Keratinocyte (primary cell): ENCODE data around the gene PAPPA2. TPM values are rescaled to one million over a fixed set of nuclear protein-coding genes. Genes with fewer than 3 reads are reported as not detected.

Experiments used
- DNase-seq: peaks from one replicate; pipeline ENCODE4 v3.0.0-alpha.2; 2011; ENCODE audit warnings: low read depth, missing footprints, low spot score
- FAIRE-seq: peaks from 2 replicates; lab custom pipeline; 2011; peaks lifted over from hg19 to GRCh38; lab: Jason Lieb, UNC
- H2AFZ ChIP-seq: 2 replicates; pipeline ENCODE4 v1.6.0; 2012; ENCODE audit warnings: low read length, control low read depth, inconsistent platforms; ENCODE audit not compliant: control insufficient read depth
- H3K27ac ChIP-seq: 2 replicates; pipeline ENCODE4 v1.5.1; 2011; ENCODE audit warnings: low read length; ENCODE audit not compliant: control insufficient read depth, insufficient read depth
- H3K27me3 ChIP-seq: 3 replicates; pipeline ENCODE4 v1.6.0; 2011; ENCODE audit warnings: low read length; ENCODE audit not compliant: control insufficient read depth, insufficient read depth; ENCODE audit errors: extremely low read depth
- H3K36me3 ChIP-seq, 2 experiments: 2 replicates in 1 of 2; 3 replicates in 1 of 2; pipeline ENCODE4 v1.5.1; 2011; ENCODE audit warnings: low read length in 2 of 2, mild to moderate bottlenecking in 1 of 2; ENCODE audit not compliant: control insufficient read depth in 2 of 2, insufficient read depth in 2 of 2; ENCODE audit errors: extremely low read depth in 1 of 2
- H3K4me1 ChIP-seq: 3 replicates; pipeline ENCODE4 v1.5.1; 2011; ENCODE audit warnings: low read length; ENCODE audit not compliant: control insufficient read depth, insufficient read depth; ENCODE audit errors: extremely low read depth
- H3K4me2 ChIP-seq: 3 replicates; pipeline ENCODE4 v1.6.0; 2011; ENCODE audit warnings: low read depth, low read length; ENCODE audit not compliant: control insufficient read depth, insufficient read depth; ENCODE audit errors: extremely low read depth
- H3K4me3 ChIP-seq, 3 experiments: fragments of 200-600 bp in 1 of 3; sonication (generic) in 1 of 3; 2 replicates in 2 of 3; 3 replicates in 1 of 3; pipeline ENCODE4 v1.5.1; 2011 to 2016; ENCODE audit warnings: low read length in 3 of 3, mild to moderate bottlenecking in 3 of 3, control low read depth in 2 of 3, inconsistent platforms in 1 of 3, low read depth in 1 of 3, mixed read lengths in 1 of 3, mixed run types in 1 of 3, moderate library complexity in 1 of 3; ENCODE audit not compliant: control insufficient read depth in 2 of 3, insufficient read depth in 2 of 3; ENCODE audit errors: extremely low read depth in 1 of 3
- H3K79me2 ChIP-seq: 2 replicates; pipeline ENCODE4 v1.6.0; 2012; ENCODE audit warnings: low read length; ENCODE audit not compliant: control insufficient read depth, insufficient read depth
- H3K9ac ChIP-seq: 3 replicates; pipeline ENCODE4 v1.6.0; 2011; ENCODE audit warnings: low read length; ENCODE audit not compliant: control insufficient read depth, insufficient read depth; ENCODE audit errors: extremely low read depth
- H3K9me1 ChIP-seq: 3 replicates; pipeline ENCODE4 v1.6.0; 2011; ENCODE audit warnings: low read length; ENCODE audit not compliant: control insufficient read depth, insufficient read depth; ENCODE audit errors: extremely low read depth
- H3K9me3 ChIP-seq: 2 replicates; pipeline ENCODE4 v1.5.1; 2012; ENCODE audit warnings: low read depth, low read length; ENCODE audit not compliant: control insufficient read depth
- H4K20me1 ChIP-seq: 3 replicates; pipeline ENCODE4 v1.6.0; 2011; ENCODE audit warnings: low read length; ENCODE audit not compliant: control insufficient read depth, insufficient read depth; ENCODE audit errors: extremely low read depth
- CTCF ChIP-seq, 3 experiments: IDR thresholded peaks in 1 of 3; conservative IDR thresholded peaks in 1 of 3; optimal IDR thresholded peaks in 1 of 3; 2 replicates in 2 of 3; 3 replicates in 1 of 3; pipeline versions ENCODE3 to v1.5.1; 2011; ENCODE audit warnings: low read length in 3 of 3, mild to moderate bottlenecking in 3 of 3, moderate library complexity in 2 of 3, control low read depth in 1 of 3, inconsistent platforms in 1 of 3; ENCODE audit not compliant: insufficient read depth in 2 of 3; ENCODE audit errors: extremely low read depth in 1 of 3
- EZH2 ChIP-seq: IDR thresholded peaks from one replicate; pipeline ENCODE4 v1.6.1; 2012; ENCODE audit warnings: inconsistent platforms, mild to moderate bottlenecking, low read length, moderate library complexity
- dilution Hi-C: fragments of 300-500 bp; cut with MboI; formaldehyde crosslinking; loops from one replicate; pipeline ENCODE4 v1.7.0; 2020; ENCODE audit warnings: low sequenced_read_pairs; ENCODE audit not compliant: extremely low pct_ligation_motif_present
- polyA plus RNA-seq, 5 experiments: library from polyadenylated mRNA; depleted of rRNA in 3 of 5; stranded (reverse) in 3 of 5; stranded (forward) in 1 of 5; unstranded in 1 of 5; fragments of >200 nt; gene quantifications; 1 replicate in 1 of 5; 2 replicates in 3 of 5; 3 replicates in 1 of 5; pipeline versions ENCODE4 v1.2.1 to v1.2.3, GENCODE V29; 2011 to 2012; ENCODE audit warnings: missing spikeins in 2 of 5, low read depth in 1 of 5, low replicate concordance in 1 of 5

Gene PAPPA2
- polyA plus RNA-seq, 1 donor (not counting 4 experiments of a cell fraction or from before 2014, with no cell fraction given) = 0.07 TPM

DNA sequence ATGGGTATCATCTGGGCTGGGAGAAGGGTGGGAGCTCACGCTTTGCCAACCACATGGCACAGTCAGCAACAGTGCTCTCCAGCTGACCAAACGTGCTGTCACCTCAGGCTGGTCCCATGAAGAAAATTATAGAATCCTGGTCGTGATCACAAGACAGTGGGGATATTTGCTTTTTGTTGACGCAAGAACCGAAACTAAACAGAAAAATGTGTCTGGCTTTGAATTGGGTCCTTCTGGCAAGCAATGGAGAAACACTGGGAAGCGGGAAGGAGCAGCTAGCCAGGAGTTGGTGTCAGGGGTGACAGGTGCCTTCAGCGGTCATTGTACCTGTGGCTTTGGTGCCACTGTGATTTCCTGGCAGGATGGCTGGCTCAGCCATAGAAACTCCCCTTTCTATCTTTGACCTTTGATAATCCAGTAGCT lies 304.8 kb downstream of the PAPPA2 start:
- no peak for DNase-seq
- H3K79me2 ChIP-seq = no peaks in the 10 kb centered on the region
- H3K36me3 ChIP-seq = no peaks in the 10 kb centered on the region
- H3K27ac ChIP-seq = no peak overlapping the region
- dilution Hi-C loops = no loop called here
- no peak overlapping the region for H3K4me2 ChIP-seq
- no peaks in the 10 kb centered on the region for H3K9me3 ChIP-seq
- H2AFZ ChIP-seq = no peak overlapping the region
- no peak overlapping the region for H3K9ac ChIP-seq
- no peak for FAIRE-seq
- H3K4me1 ChIP-seq = no peaks in the 10 kb centered on the region
- H3K9me1 ChIP-seq = no peaks in the 10 kb centered on the region
- no peaks in the 10 kb centered on the region for H3K27me3 ChIP-seq
- no peaks in the 10 kb centered on the region for H4K20me1 ChIP-seq
- TF ChIP-seq EZH2 (no peak), CTCF (optimal IDR thresholded peaks at IDR 0.05 in 1 of 3, IDR thresholded peaks at IDR 0.05 in 1 of 3, conservative IDR thresholded peaks at IDR 0.05 in 1 of 3; ENCODE audit: extremely low read depth in 1 of 3, insufficient read depth in 2 of 3, low read length in 3 of 3) (no peak)
- H3K4me3 ChIP-seq = no peak overlapping the region

DNA sequence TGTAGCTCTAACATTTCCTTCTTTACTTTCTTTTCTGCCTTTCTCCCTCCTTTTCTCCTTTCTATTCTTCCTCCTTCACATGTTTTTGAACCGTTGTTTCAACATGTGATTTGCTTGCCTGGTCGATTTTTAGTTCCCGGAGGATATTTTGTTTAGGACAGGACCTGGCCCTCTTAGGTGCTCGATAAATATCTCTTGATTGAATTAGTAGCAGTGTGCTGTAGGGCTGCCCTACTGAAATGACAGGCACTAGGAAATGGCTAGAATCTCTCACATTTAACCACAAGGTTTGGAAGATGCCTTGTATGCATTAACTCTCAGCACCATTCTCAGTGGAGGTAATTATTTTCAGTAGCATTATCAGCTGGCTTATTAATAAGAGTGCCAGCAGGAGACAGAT lies 305.6 kb downstream of the PAPPA2 start:
- Histone ChIP-seq H3K36me3 (no peaks in the 10 kb centered on the region), H3K4me2 (no peak overlapping the region), H3K4me1 (no peaks in the 10 kb centered on the region), H3K9me1 (no peaks in the 10 kb centered on the region), H3K4me3 (no peak overlapping the region), H4K20me1 (no peaks in the 10 kb centered on the region), H3K79me2 (no peaks in the 10 kb centered on the region), H3K27ac (no peak overlapping the region), H3K27me3 (no peaks in the 10 kb centered on the region), H3K9me3 (no peaks in the 10 kb centered on the region), H3K9ac (no peak overlapping the region), H2AFZ (no peak overlapping the region)
- TF ChIP-seq EZH2 (no peak), CTCF (optimal IDR thresholded peaks at IDR 0.05 in 1 of 3, IDR thresholded peaks at IDR 0.05 in 1 of 3, conservative IDR thresholded peaks at IDR 0.05 in 1 of 3; ENCODE audit: extremely low read depth in 1 of 3, insufficient read depth in 2 of 3, low read length in 3 of 3) (no peak)
- DNase-seq (no peak), FAIRE-seq (no peak)
- dilution Hi-C loops = no loop called here
